GM12878 (cell line): ENCODE results near the gene CD38. TPM values are rescaled to one million over a fixed set of nuclear protein-coding genes. Genes with fewer than 3 reads are reported as not detected.

Experiments used
- ATF7 ChIP-seq: fragments of 450-650 bp; IDR thresholded peaks from 2 replicates; pipeline ENCODE4 v1.6.1; 2016; ENCODE audit warnings: low read depth, mild to moderate bottlenecking
- BHLHE40 ChIP-seq, 2 experiments: fragments of 450-650 bp in 1 of 2; IDR thresholded peaks; 2 replicates each; pipeline ENCODE4 v1.6.1; 2011 to 2017; ENCODE audit warnings: low read depth in 2 of 2, borderline replicate concordance in 1 of 2, improper control_type of control experiment in 1 of 2, low read length in 1 of 2, mild to moderate bottlenecking in 1 of 2
- BMI1 ChIP-seq: fragments of 450-650 bp; IDR thresholded peaks from 2 replicates; pipeline ENCODE4 v1.6.1; 2016; ENCODE audit warnings: mild to moderate bottlenecking, moderate library complexity, borderline replicate concordance
- DPF2 ChIP-seq: fragments of 450-650 bp; IDR thresholded peaks from 2 replicates; pipeline ENCODE4 v1.6.1; 2017; ENCODE audit warnings: mild to moderate bottlenecking
- IKZF1 ChIP-seq: fragments of 450-650 bp; conservative IDR thresholded peaks from 2 replicates; pipeline ENCODE4 v1.6.1; 2017; ENCODE audit warnings: antibody characterized with exemption, mild to moderate bottlenecking
- IRF4 ChIP-seq: IDR thresholded peaks from 2 replicates; pipeline ENCODE4 v1.6.1; 2011; ENCODE audit warnings: low read depth, low read length
- JUNB ChIP-seq: IDR thresholded peaks from 2 replicates; pipeline ENCODE4 v1.6.1; 2016; ENCODE audit warnings: antibody characterized with exemption, mild to moderate bottlenecking
- MEF2B ChIP-seq: fragments of 450-650 bp; IDR thresholded peaks from 2 replicates; pipeline ENCODE4 v1.6.1; 2018; ENCODE audit warnings: mild to moderate bottlenecking, moderate library complexity; ENCODE audit not compliant: partially characterized antibody, poor library complexity, severe bottlenecking
- NBN ChIP-seq: fragments of 450-650 bp; IDR thresholded peaks from 2 replicates; pipeline ENCODE4 v1.6.1; 2016
- NRF1 ChIP-seq: conservative IDR thresholded peaks from 2 replicates; pipeline ENCODE4 v1.6.1; 2011; ENCODE audit warnings: mild to moderate bottlenecking, low read depth, low read length, improper control_type of control experiment
- POU2F2 ChIP-seq: IDR thresholded peaks from 3 replicates; pipeline ENCODE4 v1.6.1; 2011; ENCODE audit warnings: low read depth, mild to moderate bottlenecking, low read length, borderline replicate concordance
- RAD21 ChIP-seq: IDR thresholded peaks from 2 replicates; pipeline ENCODE4 v1.6.1; 2011; ENCODE audit warnings: mild to moderate bottlenecking, low read depth, low read length, moderate library complexity; ENCODE audit not compliant: insufficient read depth
- RFX5 ChIP-seq: IDR thresholded peaks from 2 replicates; pipeline ENCODE4 v1.6.1; 2011; ENCODE audit warnings: low read depth, low read length, improper control_type of control experiment
- SMAD5 ChIP-seq: IDR thresholded peaks from 2 replicates; pipeline ENCODE4 v1.6.1; 2016; ENCODE audit warnings: antibody characterized with exemption, low read depth
- SREBF2 ChIP-seq: IDR thresholded peaks from 2 replicates; pipeline ENCODE4 v1.6.1; 2012; ENCODE audit warnings: mild to moderate bottlenecking, low read length
- STAT1 ChIP-seq: fragments of 450-650 bp; conservative IDR thresholded peaks from 2 replicates; pipeline ENCODE4 v1.6.1; 2014; ENCODE audit warnings: antibody characterized with exemption, mild to moderate bottlenecking
- TAF1 ChIP-seq: IDR thresholded peaks from 2 replicates; pipeline ENCODE4 v1.6.1; 2011; ENCODE audit warnings: mild to moderate bottlenecking, low read depth, low read length, borderline replicate concordance
- polyA plus RNA-seq, 11 experiments: library from polyadenylated mRNA; depleted of rRNA in 4 of 11; unstranded in 6 of 11; stranded (reverse) in 5 of 11; fragments of >200 nt; fragmentation: Nextera tagmentation in 4 of 11; fragmentation: Illumina TruSeq in 1 of 11; extraction: Ambion mirVana in 4 of 11; extraction: Trizol in 1 of 11; gene quantifications; 1 replicate in 1 of 11; 2 replicates in 10 of 11; pipeline versions ENCODE4 v1.2.1 to v1.2.3, GENCODE V29; 2011 to 2016; ENCODE audit warnings: inconsistent platforms in 2 of 11, missing spikeins in 2 of 11, low read depth in 1 of 11
- total RNA-seq, 4 experiments: library from RNA; depleted of rRNA in 3 of 4; stranded (reverse); fragments of >200 nt in 3 of 4; fragmentation: Illumina TruSeq in 1 of 4; extraction: Trizol in 1 of 4; gene quantifications; 2 replicates each; pipeline versions ENCODE4 v1.2.1 to v1.2.3, GENCODE V29; 2013 to 2021
- TF ChIP-seq, protein P1 (sequence below): IDR thresholded peaks from 2 replicates; pipeline ENCODE4 v1.6.1; 2011; ENCODE audit warnings: low read depth, low read length, improper control_type of control experiment, borderline replicate concordance
- TF ChIP-seq, protein P2 (sequence below): fragments of 450-650 bp; IDR thresholded peaks from 2 replicates; pipeline ENCODE4 v1.6.1; 2014; ENCODE audit warnings: mild to moderate bottlenecking
- TF ChIP-seq, protein P3 (sequence below): IDR thresholded peaks from 2 replicates; pipeline ENCODE4 v1.6.1; 2012; ENCODE audit warnings: low read depth, low read length, improper control_type of control experiment
- TF ChIP-seq, protein P4 (sequence below): fragments of 450-650 bp; formaldehyde crosslinking; IDR thresholded peaks from 2 replicates; pipeline ENCODE4 v1.4.0; 2020; ENCODE audit warnings: mild to moderate bottlenecking, moderate library complexity
- TF ChIP-seq, protein P5 (sequence below): fragments of 450-650 bp; IDR thresholded peaks from 2 replicates; pipeline ENCODE4 v1.6.1; 2018; ENCODE audit warnings: mild to moderate bottlenecking, low read depth, moderate library complexity; ENCODE audit not compliant: partially characterized antibody

CD38 gene
- total and polyA plus RNA-seq, 10 of the 15 experiments (the other 5 are each of a cell fraction or from before 2014, with no cell fraction given): 3.5 to 39.8 (median 12.7) TPM

DNA sequence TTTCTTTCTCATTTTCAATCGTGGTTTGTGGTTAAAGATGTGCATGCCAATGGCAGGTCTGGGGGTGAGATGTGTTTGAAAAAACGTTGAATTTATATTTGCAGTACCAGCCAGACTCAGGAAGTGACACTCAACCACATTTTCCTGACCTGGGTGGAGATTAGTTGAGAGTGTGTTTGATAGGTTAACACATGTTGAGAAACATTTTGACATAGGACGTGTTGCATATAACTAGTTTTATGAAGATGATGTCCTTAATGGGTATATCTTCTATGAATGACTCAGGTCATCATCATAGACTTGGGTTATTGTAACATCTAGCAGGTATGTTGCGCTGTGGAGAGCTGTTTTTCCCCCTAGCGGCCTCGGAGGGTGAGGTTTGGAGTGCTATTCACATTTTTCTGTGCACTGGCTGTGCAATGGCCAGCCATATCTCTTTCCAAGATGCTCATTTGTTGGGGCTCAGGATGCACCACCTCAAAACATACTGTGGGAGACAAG, 21.7 kb upstream of the CD38 start (continued):
- TF ChIP-seq, protein P1, sequence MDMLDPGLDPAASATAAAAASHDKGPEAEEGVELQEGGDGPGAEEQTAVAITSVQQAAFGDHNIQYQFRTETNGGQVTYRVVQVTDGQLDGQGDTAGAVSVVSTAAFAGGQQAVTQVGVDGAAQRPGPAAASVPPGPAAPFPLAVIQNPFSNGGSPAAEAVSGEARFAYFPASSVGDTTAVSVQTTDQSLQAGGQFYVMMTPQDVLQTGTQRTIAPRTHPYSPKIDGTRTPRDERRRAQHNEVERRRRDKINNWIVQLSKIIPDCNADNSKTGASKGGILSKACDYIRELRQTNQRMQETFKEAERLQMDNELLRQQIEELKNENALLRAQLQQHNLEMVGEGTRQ: no peak
- TF ChIP-seq BHLHE40 (IDR thresholded peaks at IDR 0.05; ENCODE audit: borderline replicate concordance in 1 of 2, low read depth in 2 of 2, low read length in 1 of 2): no peak
- no peak for TF ChIP-seq ATF7
- TF ChIP-seq, protein P2, sequence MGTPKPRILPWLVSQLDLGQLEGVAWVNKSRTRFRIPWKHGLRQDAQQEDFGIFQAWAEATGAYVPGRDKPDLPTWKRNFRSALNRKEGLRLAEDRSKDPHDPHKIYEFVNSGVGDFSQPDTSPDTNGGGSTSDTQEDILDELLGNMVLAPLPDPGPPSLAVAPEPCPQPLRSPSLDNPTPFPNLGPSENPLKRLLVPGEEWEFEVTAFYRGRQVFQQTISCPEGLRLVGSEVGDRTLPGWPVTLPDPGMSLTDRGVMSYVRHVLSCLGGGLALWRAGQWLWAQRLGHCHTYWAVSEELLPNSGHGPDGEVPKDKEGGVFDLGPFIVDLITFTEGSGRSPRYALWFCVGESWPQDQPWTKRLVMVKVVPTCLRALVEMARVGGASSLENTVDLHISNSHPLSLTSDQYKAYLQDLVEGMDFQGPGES: no peak
- TF ChIP-seq STAT1: no peak
- TF ChIP-seq BMI1: no peak
- TF ChIP-seq NRF1: no peak
- 0 out of 2 replicates have a peak, but pooled peaks have one; percentile 41 for TF ChIP-seq DPF2
- no peak for TF ChIP-seq TAF1
- TF ChIP-seq, protein P3, sequence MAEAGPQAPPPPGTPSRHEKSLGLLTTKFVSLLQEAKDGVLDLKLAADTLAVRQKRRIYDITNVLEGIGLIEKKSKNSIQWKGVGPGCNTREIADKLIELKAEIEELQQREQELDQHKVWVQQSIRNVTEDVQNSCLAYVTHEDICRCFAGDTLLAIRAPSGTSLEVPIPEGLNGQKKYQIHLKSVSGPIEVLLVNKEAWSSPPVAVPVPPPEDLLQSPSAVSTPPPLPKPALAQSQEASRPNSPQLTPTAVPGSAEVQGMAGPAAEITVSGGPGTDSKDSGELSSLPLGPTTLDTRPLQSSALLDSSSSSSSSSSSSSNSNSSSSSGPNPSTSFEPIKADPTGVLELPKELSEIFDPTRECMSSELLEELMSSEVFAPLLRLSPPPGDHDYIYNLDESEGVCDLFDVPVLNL: no peak
- no peak for TF ChIP-seq IKZF1
- no peak for TF ChIP-seq MEF2B
- TF ChIP-seq RFX5: no peak
- TF ChIP-seq, protein P4, sequence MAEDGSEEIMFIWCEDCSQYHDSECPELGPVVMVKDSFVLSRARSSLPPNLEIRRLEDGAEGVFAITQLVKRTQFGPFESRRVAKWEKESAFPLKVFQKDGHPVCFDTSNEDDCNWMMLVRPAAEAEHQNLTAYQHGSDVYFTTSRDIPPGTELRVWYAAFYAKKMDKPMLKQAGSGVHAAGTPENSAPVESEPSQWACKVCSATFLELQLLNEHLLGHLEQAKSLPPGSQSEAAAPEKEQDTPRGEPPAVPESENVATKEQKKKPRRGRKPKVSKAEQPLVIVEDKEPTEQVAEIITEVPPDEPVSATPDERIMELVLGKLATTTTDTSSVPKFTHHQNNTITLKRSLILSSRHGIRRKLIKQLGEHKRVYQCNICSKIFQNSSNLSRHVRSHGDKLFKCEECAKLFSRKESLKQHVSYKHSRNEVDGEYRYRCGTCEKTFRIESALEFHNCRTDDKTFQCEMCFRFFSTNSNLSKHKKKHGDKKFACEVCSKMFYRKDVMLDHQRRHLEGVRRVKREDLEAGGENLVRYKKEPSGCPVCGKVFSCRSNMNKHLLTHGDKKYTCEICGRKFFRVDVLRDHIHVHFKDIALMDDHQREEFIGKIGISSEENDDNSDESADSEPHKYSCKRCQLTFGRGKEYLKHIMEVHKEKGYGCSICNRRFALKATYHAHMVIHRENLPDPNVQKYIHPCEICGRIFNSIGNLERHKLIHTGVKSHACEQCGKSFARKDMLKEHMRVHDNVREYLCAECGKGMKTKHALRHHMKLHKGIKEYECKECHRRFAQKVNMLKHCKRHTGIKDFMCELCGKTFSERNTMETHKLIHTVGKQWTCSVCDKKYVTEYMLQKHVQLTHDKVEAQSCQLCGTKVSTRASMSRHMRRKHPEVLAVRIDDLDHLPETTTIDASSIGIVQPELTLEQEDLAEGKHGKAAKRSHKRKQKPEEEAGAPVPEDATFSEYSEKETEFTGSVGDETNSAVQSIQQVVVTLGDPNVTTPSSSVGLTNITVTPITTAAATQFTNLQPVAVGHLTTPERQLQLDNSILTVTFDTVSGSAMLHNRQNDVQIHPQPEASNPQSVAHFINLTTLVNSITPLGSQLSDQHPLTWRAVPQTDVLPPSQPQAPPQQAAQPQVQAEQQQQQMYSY (CRISPR knock-in tag): no peak
- no peak for TF ChIP-seq SREBF2
- TF ChIP-seq IRF4: 0 out of 2 replicates have a peak, but pooled peaks have one; percentile 40
- TF ChIP-seq RAD21: 0 out of 2 replicates have a peak, but pooled peaks have one; percentile 9
- TF ChIP-seq POU2F2: no peak
- TF ChIP-seq, protein P5, sequence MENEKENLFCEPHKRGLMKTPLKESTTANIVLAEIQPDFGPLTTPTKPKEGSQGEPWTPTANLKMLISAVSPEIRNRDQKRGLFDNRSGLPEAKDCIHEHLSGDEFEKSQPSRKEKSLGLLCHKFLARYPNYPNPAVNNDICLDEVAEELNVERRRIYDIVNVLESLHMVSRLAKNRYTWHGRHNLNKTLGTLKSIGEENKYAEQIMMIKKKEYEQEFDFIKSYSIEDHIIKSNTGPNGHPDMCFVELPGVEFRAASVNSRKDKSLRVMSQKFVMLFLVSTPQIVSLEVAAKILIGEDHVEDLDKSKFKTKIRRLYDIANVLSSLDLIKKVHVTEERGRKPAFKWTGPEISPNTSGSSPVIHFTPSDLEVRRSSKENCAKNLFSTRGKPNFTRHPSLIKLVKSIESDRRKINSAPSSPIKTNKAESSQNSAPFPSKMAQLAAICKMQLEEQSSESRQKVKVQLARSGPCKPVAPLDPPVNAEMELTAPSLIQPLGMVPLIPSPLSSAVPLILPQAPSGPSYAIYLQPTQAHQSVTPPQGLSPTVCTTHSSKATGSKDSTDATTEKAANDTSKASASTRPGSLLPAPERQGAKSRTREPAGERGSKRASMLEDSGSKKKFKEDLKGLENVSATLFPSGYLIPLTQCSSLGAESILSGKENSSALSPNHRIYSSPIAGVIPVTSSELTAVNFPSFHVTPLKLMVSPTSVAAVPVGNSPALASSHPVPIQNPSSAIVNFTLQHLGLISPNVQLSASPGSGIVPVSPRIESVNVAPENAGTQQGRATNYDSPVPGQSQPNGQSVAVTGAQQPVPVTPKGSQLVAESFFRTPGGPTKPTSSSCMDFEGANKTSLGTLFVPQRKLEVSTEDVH: no peak
- TF ChIP-seq JUNB: no peak
- no peak for TF ChIP-seq NBN
- TF ChIP-seq SMAD5: no peak
